Measurements from ENCODE around the gene FAM193A.

GRCh38 chr4:2767705-2768074 lies 231.2 kb downstream of the FAM193A start:
- TF ChIP-seq CTCF (IDR thresholded peaks at IDR 0.05; ENCODE audit: low read length) (no peak), EZH2 (IDR thresholded peaks at IDR 0.05; ENCODE audit: borderline replicate concordance, low read length) (no peak)

Measured in OCI-LY1 (cell line).